HG03066 (cell line): ENCODE measurements around the gene CREB3L1.
"Not testable (repeated sequence)": the region's sequence is repeated elsewhere in the genome, so short reads cannot be mapped to it uniquely, and the experiment has no call there.

Experiments
- ATAC-seq: cut with Tn5 transposase; IDR thresholded peaks from one replicate; pipeline ENCODE4 v1.9.1; 2021; ENCODE audit warnings: low read depth; ENCODE audit not compliant: unreplicated experiment

The CREB3L1 gene

DNA sequence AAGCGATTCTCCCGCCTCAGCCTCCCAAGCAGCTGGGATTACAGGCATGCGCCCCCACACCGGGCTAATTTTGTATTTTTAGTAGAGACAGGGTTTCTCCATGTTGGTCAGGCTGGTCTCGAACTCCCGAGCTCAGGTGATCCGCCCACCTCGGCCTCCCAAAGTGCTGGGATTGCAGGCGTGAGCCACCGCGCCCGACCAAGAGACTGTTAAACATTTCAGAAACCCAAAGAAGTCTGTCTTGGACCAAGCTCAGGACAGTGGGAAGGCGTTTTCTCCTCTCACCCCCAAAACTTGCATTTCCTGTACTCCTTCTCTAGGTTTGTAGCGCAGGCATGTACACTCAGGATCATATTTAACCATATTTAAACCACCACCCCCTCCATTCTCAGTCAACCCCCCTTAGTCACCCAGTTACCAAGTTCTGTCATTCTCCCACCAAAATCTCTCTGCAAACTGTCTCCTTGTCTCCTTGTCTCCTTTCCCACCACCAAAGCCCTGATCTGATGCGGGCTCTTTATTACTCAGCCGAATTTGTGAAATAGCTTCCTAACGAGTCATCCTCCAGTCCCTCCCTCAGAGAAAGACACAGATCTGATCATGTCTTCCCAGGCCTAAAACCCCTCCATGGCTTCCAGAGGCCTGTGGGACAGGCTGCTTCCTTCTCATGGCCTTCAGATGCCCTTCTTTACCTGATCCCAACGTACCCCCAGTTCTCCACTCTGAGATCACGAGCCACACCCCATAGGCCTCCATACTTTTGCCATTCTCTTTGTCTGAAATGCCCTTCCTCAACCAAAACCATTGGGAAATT is 29.0 kb upstream of the CREB3L1 start:
- no peak for ATAC-seq

DNA sequence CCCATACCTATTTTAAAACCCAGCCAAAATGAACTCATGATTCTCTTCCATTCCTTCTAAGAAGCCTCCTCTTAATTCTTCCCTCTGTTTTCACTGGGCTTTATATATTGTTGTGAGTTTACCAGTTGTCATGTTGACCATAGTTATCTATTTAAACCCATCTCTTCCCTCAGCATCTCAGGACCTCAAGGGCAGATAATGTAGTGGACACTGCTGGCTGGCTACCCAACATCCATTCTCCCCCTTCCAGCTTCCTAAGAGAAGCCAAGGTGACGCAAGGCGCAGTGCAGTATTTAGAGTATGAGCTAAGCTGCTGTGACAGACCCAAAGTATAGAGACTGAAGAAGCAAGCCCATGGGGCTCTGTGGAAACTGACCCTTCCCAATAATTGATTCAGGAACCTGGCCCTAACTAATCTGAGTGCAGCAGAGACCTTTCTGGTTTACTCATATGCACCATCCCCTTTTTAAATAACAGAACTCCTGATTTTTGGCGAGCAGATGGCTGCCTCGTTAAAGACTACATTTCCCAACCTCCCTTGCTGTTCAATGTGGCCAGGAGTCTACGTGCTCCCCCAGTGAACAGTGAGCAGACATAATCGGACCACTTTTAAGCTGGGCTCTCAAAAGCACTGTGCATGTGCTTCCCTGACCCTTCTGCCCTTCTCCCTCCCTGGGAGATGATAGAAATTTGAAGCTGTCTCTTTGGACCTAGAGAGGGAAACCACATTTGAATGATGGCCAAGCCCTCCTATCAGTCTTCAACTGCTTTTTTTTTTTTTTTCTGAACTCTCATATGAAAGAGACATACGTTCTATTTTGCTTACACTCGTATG is 28.1 kb upstream of the CREB3L1 start:
- no peak for ATAC-seq

DNA sequence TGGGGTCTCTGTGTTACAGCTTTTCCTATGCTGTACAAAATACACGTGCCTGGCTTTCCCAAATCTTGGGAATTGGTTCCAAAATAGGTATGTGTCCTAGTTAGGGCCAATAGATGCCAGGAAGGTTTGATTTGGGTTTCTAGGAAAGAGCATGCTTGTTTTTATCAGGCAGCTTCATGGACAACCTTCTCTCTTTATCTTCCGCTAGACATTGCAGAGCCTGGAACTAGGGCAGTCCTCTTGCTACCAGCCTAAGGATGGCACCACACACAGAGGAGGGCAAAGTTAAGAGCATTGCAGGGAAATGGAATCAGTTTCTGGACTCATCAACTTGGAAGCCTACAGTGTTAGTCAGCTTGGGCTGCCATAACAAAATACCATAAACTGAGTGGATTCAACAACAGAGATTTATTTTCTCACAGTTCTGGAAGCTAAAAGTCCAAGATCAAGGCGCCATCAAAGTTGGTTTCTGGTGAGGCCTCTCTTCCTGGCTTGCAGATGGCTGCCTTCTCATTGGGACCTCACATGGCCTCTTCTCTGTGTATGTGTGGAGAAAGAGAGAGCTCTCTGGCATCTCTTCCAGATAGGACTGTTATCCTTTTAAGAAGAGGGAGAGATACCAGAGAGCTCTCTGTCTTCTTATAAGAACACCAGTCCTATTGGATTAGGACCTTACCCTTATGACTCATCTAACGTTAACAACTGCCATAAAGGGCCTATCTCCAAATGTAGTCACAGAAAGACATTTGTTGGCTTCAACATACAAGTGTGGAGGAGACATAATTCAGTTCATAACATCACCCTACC is 27.3 kb upstream of the CREB3L1 start:
- ATAC-seq, result no peak

DNA sequence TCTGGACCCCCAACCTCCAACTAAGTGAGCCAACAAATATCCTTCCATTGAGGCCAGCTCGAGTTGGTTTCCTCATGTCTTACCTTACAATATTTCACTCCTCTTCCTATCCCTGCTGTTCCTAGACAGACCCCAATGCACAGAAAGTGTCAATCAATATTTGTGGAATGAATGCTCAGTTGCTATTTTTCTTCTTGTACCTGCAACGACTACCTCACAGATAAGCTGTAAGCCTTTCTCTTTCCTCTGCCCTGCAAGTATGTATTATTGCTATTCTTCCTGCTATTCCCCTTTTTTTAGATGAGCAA is 26.8 kb upstream of the CREB3L1 start:
- no peak for ATAC-seq

DNA sequence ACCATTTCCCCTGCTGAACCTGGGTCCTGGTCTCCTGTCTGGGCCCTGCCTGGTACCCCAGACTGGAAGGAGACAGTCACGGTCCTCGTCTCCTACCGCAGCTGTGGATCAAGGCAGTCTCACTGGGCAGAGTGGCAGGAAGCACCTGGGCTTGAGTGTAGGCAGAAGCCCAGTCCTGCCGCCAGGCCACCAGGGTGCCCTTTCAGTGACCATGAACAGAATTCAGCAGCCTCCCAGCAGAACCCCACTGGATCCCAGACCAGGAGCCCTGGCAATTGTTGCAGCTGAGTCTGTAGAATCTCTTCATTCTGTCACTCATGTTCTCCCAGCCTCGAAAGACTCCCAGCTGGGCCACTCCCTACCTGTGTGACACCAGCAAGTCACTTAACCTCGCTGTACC is 25.5 kb upstream of the CREB3L1 start:
- no peak for ATAC-seq

DNA sequence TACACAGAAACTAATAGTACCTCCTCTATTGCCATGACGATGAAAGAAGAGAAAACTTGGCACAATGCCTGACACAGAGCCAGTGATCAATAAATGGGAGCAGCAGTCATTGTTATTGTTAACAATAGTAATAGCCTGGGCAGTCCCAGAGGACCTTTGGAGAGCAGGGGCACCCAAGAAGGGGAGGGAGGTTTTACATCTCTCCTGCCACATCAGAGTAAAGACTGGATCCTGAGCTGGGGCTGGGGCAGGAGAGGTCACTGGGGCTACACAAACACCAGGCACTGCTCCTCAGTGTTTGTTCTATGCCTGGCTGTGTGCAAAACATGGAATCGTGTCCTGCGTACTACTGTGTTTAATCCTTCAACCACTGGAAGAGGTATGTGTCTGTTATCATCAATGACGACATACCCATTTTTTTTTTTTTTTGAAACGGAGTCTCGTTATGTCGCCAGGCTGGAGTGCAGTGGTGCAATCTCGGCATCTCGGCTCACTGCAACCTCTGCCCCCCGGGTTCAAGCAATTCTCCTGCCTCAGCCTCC is 25.0 kb upstream of the CREB3L1 start:
- no peak for ATAC-seq

DNA sequence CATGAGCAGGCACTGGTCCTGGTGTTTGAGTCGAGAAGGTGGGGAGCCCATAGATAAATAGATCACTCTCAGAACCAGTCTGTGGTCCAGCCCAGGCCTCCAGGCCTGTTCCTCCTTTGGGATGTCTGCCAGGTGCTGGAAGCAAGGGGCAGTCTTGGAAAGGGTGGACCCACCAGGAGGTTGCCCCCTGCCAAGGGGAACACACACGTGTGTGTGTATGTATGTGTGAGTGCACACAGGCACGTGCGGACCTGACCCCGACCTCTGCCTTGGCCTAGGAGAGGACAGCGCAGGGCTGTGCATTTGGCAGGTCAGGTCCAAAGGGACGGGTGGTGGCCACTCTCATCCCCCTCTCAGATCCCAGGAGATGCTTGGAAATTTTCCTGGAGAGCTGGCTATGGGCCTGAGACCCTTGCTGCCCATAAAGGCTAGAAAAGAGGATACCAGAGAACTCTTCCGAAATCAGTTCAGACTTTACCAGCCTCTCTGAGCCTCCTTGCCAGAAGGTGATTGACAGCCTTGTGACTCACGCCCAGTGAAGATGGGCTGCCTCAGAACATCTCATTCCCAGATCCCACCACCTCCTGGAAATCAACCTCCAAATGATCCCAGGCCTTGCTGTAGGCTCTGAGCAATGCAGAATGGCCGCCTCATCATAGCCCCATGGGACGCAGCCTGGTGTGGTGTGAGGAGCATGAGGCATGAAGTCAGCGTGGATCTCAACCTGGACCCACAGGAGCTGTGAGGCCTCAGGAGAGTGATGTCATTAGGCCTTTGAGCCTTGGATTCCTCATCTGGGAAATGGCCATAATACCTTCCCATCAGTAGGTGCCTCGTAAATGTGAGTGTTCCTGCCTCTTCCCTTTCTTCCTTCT is 24.0 kb upstream of the CREB3L1 start:
- ATAC-seq, result no peak

DNA sequence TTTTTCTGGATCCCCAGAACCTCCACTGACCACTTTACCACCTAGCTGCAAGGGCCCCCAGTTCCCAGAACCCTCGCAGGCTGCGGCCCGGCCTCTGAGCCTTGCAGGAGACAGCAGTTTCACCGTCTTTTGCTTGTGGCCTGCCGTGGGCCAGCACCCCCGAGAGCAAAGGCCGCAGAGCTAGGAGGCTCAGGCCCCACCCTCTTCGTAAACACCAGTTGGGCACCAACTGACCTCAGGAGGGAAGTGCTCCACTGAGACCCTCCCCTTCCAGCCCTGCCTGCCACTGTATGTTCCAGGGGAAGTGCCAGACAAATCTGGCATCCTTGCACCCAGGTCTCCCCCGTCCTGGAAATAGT is 23.4 kb upstream of the CREB3L1 start:
- ATAC-seq, result no peak

DNA sequence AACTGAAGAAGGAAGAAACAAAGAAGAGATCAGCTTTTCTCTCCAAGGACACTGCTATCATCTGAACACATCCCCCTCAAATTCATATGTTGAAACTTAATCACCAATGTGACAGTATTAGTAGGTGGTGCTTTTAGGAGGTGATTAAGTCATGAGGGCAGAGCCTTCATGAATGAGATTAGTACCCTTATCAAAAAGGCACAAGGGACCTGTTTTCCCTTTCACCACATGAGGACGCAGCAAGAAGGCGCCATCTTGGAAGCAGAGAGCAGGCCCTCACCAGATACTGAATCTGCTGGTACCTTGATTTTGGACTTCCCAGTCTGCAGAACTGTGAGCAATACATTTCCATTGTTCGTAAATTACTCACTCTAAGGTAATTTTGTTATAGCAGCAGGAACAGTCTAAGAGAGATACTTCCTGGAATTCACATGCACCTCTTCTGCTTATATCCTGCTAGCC is 20.9 kb upstream of the CREB3L1 start:
- ATAC-seq, result no peak

DNA sequence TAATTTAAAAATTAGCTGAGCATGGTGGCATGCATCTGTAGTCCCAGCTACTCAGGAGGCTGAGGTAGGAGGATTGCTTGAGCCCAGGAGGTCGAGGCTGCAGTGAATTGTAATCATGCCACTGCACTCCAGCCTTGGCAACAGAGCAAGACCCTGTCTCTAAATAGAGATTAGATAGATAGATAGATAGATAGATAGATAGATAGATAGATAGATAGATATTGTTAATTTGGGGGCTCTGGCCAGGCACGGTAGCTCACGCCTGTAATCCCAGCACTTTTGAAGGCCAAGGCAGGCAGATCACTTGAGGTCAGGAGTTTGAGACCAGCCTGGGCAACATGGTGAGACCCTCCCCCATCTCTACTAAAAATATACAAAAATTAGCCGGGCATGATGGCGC is 18.1 kb upstream of the CREB3L1 start:
- not testable (repeated sequence) for ATAC-seq

DNA sequence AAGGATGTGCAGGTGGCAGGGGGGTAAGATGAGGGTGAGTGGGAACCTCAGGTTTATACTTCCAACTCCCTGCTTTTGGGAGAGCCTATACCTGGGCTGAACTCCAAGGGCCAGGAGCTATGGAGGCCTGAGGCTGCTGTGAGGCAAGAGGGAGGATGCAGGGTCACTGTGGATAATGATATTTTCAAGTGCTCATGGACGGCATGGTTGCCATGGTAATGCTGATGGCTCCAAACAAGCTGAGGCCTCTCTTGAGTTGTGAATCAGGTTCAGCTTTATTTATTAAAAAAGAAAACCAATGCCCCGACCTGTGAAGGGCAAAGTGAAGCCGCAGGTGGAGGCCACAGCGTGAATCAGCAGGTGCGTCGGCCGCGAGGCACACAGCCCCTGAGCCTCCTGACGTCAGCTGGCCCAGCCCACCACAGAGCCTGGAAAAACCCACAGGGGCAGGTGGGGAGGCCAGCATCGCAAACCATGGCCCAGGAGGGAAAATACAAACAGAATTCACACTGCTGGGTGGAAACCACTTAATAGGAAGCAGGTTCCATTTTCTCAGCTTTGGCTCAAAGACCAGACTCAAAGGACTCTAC is 17.4 kb upstream of the CREB3L1 start:
- ATAC-seq, result no peak

DNA sequence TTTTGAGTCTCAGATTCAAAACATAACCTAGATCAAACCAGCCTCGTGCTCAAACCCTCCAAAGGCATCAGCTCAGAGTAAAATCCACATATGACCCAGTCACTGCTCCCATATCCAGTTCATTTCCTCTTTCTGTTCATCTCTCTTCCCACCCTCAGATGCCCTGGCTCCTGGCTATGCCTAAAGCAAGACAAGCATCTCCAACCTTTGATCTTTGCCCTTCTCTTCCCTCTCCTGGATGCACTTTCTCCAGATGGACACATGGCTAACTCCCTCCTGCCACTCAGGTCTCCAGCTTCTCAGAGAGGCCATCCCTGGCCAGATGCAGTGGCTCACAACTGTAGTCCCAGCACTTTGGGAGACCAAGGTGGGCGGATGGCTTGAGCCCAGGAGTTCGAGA is 14.3 kb upstream of the CREB3L1 start:
- no peak for ATAC-seq

DNA sequence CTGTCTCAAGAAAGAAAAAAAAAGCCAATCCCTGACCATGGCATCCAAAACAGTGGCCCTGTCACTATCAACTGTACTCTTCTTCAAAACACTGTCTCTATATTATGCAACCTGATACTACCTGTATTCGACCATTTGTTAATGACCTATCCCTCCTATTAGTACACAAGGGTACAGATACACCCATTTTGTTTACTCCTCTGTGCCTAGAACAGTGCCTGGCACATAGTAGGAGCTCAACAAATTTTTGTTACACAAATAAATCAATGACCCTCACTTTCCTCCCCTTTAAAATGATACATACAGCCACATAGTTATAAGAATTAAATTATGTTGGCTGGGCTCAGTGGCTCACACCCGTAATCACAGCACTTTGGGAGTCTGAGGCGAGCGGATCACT is 13.4 kb upstream of the CREB3L1 start:
- no peak for ATAC-seq

DNA sequence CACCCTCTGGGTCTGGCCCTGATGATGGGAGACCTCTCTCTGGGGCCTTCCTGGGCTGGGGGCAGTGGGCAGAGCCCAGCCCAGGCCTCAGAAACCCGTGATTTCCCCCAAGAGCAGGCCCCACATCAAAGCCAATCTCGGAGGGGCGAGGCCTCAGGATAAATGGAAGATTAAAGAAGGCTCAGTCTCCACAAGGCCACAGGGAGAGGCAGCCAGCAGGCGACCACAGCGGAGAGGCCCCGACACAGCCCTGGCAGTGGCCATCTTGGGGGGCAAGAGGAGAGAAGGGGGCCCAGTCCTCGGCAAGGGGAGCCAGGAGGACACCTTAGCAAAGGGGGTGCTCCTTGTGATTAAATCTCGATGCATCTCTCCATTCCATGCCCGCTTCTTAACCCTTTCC is 12.5 kb upstream of the CREB3L1 start:
- no peak for ATAC-seq

DNA sequence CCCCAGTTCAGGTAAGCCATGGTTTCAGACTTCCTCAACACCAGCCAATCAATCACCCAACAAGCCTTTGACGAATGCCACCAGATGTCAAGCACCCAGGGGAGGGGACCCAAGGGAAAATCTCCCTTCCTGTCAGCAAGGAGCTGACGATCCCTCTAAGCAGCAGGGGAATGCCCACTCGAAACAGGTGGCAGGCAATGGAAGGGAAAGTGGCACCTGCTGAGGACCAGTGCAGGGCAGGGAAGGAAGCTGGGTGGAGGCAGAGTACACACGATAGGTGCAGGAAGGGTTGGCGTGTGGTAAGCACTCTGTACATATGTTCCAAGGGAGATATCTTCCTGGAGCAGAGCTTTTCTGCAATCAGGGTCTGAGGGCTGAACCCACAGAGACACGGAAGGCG is 11.7 kb upstream of the CREB3L1 start:
- peak; percentile 33 for ATAC-seq

DNA sequence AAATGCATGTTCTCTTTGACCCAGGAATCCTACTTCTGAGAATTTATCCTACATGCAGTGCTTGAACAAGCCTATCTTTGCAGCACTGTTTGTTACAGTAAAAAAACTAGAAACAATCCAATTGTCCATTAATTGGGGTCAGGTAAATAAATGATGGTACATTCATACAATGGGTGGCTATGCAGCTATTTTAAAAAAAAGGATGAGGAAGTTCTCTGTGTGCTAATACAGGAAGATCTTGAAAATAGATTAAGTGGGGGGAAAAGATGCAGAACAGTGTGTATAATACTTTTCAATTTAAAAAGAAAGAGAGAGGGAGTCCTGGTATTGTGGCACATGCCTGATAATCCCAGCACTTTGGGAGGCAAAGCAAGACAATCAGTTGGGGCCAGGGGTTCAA is 9.5 kb upstream of the CREB3L1 start:
- ATAC-seq, result no peak

DNA sequence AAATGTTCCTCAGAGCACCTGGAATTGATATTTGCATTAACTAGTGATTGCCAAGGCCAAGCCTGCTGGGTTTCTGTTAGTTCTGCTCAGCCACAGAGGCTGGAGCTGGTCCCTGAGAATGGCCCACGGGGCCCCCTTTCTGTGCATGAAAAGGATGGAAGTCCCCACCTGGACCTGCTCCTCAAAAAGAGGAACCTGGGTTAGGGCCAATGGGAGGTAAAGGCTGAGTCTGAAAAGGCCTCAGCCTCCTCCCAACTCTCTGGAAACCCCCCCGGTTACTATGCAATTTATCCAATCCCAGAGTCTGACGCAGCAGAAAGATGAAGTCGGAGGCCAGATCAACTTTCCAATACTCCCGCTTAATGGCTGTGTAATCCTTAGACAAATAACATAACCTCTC is 6.8 kb upstream of the CREB3L1 start:
- ATAC-seq, result no peak

DNA sequence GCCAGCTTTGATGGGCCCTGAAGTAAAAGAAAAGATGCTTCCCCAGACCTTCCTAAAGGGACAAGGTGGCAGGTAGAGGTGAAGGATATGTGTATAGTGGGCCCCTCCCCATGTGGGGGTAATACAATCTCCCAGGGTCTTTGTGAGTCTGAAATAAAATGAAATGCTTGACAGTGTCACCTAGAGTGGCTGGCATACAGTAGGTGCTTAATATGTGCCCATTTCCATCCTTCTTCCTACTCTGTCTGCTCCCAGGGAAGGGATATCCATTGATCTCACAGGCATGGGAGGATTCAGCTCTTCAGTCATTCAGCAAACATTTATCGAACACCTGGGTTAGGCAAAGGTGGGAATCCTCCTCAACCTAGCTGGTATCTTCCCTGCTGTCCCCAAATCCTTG is 6.1 kb upstream of the CREB3L1 start:
- ATAC-seq, result no peak

DNA sequence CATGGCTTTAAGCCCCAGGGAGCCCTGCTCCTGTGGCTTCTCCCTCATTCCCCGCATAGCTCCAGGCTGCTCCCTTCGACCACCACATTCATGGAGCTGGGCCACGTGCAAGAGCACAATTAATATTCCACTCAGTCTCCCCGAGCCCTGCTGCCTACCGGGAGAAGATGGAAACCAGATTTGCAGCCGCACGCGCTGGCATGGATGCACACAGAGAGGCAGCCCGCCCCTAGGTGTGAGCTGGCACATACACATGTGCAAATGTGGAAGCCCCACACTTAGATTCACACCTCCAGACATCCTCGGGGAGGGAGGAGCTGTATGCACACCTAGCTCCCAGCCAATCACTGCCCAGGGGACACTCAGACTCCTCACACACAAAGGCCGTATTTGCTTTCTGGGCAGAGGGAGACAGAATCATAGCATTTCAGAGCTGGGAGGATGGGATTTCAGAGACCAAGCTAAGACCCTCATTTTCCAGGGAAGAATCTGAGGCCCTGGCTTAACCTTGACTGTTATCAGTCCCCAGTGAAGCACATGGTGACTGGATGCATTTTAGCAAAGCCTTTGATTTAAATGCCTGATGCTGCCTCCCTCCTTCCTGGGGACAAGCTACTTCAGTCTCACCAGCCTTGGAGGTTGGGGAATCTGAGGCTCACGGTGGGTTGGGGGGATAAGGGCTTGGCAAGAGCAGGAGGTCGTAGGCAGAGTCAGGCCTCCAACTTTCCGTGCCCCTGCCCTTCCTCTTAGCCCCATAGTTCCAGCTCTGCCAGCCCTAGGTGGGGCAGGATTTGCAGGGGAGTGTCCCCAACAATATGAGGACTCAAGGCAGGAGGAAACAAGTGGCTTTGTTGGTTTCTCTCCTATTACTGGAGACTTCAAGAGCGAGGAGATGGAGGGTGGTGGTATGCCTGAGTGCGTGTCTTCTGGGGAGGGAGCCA is 5.3 kb upstream of the CREB3L1 start:
- ATAC-seq, result no peak
